Heart right ventricle (tissue), 16 donors: Measurements from ENCODE around the gene WT1. TPM values are rescaled to one million over a fixed set of nuclear protein-coding genes. Genes with fewer than 3 reads are reported as not detected.

ENCODE experiments used
- ATAC-seq, 8 donors: fragments of 200-7000 bp; cut with Tn5 transposase; one replicate each; pipeline ENCODE4 v1.9.1; 2020; ENCODE audit warnings: mild to moderate bottlenecking in 8 of 8, moderate library complexity in 8 of 8, moderate number of reproducible peaks in 1 of 8
- DNase-seq, 2 donors: peaks; one replicate each; pipeline ENCODE4 v3.0.0-alpha.2; 2020
- H3K27ac ChIP-seq, 10 donors: fragments of 200-600 bp; sonication (generic) in 2 of 10; one replicate each; pipeline versions ENCODE4 v1.5.0 to v1.8.0; 2020 to 2022; ENCODE audit warnings: mild to moderate bottlenecking in 3 of 10
- H3K27me3 ChIP-seq, 7 donors: fragments of 200-600 bp; one replicate each; pipeline ENCODE4 v1.8.0; 2021 to 2022; ENCODE audit warnings: mild to moderate bottlenecking in 2 of 7
- H3K36me3 ChIP-seq, 9 donors: fragments of 200-600 bp; sonication (generic) in 1 of 9; one replicate each; pipeline versions ENCODE4 v1.5.0 to v1.8.0; 2020 to 2022; ENCODE audit warnings: mild to moderate bottlenecking in 2 of 9
- H3K4me1 ChIP-seq, 9 donors: fragments of 200-600 bp; sonication (generic) in 1 of 9; one replicate each; pipeline versions ENCODE4 v1.5.0 to v1.8.0; 2020 to 2022; ENCODE audit warnings: mild to moderate bottlenecking in 4 of 9
- H3K4me3 ChIP-seq, 10 donors: fragments of 200-600 bp; sonication (generic) in 2 of 10; one replicate each; pipeline versions ENCODE4 v1.5.0 to v1.8.0; 2020 to 2022; ENCODE audit warnings: mild to moderate bottlenecking in 7 of 10, moderate library complexity in 2 of 10
- H3K9me3 ChIP-seq, 11 donors: fragments of 200-600 bp in 10 of 11; sonication (generic) in 2 of 11; one replicate each; pipeline versions ENCODE4 v1.5.0 to v1.8.0; 2013 to 2022; ENCODE audit warnings: mild to moderate bottlenecking in 2 of 11, control low read depth in 1 of 11, moderate library complexity in 1 of 11
- WGBS, 2 donors: extraction: QIAGEN DNeasy Blood & Tissue Kit; methylation state at CpG; one replicate each; pipeline ENCODE4 v1.1.7; 2013; ENCODE audit warnings: inconsistent platforms in 1 of 2; 5-methylcytosine and 5-hydroxymethylcytosine counted together
- intact Hi-C, 10 donors: fragments of 100-400 bp; cut with DNase I; formaldehyde crosslinking; loops; one replicate each; pipeline versions ENCODE4 v1.11.1 to v1.14.2; 2022
- polyA plus RNA-seq, 2 donors: library from polyadenylated mRNA; stranded (reverse); fragments of 200-250 nt; gene quantifications; one replicate each; pipeline ENCODE4 v1.2.3, GENCODE V29; 2013
- total RNA-seq, 10 donors: library from RNA; stranded (reverse); fragmentation: NEBNext Ultra II Directional in 3 of 10; extraction: Animal tissue kit (Norgen Biotek cat#: 25700) in 3 of 10; gene quantifications; one replicate each; pipeline versions ENCODE4 v1.2.1 to v1.2.4, GENCODE V29; 2021 to 2023
- TF ChIP-seq, protein P1 (sequence below), 9 donors: fragments of 200-600 bp; sonication (generic) in 2 of 9; IDR thresholded peaks; one replicate each; pipeline versions ENCODE4 v1.5.0 to v1.8.0; 2021 to 2022; ENCODE audit warnings: antibody characterized with exemption in 9 of 9, mild to moderate bottlenecking in 5 of 9, moderate library complexity in 1 of 9
- donor health status: Arrhythmogenic right ventricular cardiomyopathy.
- donor health status: ischemic (EF 13 %, LVEDD 7.1; RV severe dilation, severe dysfunction).
- donor health status: healthy with polysubstance abuse.
- donor health status: DM: no; HTN: yes; CAD: no.
- donor health status: DM: no; HTN: no; CAD: no.
- donor health status: ischemic (EF 25% LVEDD 6.9; RV normal size, moderate dysfunction).
- donor health status: ischemic (EF 25% LVEDD 5.7; RV mildly dilated, moderate dysfunction).
- donor health status: healthy.
- donor health status: DM: yes; HTN: yes; CAD: no.
- donor health status: Ischemic cardiomyopathy.
- donor health status: ischemic (EF 35%, LVEDD 5.7; RV mildly dilated, moderate dysfunction).
- donor health status: nonischemic (EF 11% LVEDD 7.7; RV severe dilation, severe dysfunction).
- donor health status: DM: yes; HTN: yes; CAD: no.
- donor health status: PGD.
- donor health status: ischemic (EF 29% LVEDD 5.4; RV normal size, mild dysfunction).
- donor health status: nonischemic (EF 23%, LVEDD 6.1; RV moderate dilation, normal function).

The WT1 gene
- total and polyA plus RNA-seq, 12 donors, result 1.2 to 4.6 (median 2.8) TPM

DNA sequence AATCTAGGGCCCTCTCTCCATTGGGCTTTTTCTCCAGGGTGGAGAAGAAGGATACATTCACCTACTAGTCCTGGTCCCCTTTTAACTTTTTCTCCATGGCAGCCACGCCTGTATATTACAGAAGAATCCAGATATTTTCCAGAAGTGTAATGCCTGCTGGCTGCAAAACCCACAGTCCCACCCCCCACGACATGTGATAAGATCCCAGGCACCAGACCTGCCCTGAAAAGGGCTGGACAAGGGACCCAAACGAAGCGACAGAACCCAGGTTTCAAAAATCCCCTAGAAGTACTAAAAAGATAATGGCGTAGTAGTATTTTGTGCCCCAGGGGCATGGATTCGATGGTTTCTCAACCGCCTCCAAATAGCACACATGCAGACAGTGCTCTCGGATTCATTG, 2.8 kb downstream of the WT1 start:
- WGBS, 2 donors, result 59 to 60% methylated on average over 8 of the region's 8 CpGs
- peaks cover under 1 to 48% (median 20%) of the 10 kb centered on the region in 9 donors for H3K4me1 ChIP-seq
- peaks cover 9 to 100% (median 93%) of the 10 kb centered on the region in 7 donors for H3K27me3 ChIP-seq
- no peaks in the 10 kb centered on the region for H3K9me3 ChIP-seq
- peak overlapping the region in 9 of 10 donors; percentile 46 to 71 (median 59) for H3K4me3 ChIP-seq
- H3K36me3 ChIP-seq, result peaks cover 0 to 5% (median 0%) of the 10 kb centered on the region in 9 donors
- ATAC-seq (no peak), DNase-seq (no peak)
- intact Hi-C loops, result loop anchor here in 2 of 10 donors (10.0 kb wide), 2 partner anchors 142 to 152 kb away; partner anchors contain the start of gene EIF3M (in 1 of the 2)
- peak overlapping the region; percentile 32 to 95 (median 93) for H3K27ac ChIP-seq
- TF ChIP-seq, protein P1, sequence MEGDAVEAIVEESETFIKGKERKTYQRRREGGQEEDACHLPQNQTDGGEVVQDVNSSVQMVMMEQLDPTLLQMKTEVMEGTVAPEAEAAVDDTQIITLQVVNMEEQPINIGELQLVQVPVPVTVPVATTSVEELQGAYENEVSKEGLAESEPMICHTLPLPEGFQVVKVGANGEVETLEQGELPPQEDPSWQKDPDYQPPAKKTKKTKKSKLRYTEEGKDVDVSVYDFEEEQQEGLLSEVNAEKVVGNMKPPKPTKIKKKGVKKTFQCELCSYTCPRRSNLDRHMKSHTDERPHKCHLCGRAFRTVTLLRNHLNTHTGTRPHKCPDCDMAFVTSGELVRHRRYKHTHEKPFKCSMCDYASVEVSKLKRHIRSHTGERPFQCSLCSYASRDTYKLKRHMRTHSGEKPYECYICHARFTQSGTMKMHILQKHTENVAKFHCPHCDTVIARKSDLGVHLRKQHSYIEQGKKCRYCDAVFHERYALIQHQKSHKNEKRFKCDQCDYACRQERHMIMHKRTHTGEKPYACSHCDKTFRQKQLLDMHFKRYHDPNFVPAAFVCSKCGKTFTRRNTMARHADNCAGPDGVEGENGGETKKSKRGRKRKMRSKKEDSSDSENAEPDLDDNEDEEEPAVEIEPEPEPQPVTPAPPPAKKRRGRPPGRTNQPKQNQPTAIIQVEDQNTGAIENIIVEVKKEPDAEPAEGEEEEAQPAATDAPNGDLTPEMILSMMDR (IDR thresholded peaks at IDR 0.05), result no peak

DNA sequence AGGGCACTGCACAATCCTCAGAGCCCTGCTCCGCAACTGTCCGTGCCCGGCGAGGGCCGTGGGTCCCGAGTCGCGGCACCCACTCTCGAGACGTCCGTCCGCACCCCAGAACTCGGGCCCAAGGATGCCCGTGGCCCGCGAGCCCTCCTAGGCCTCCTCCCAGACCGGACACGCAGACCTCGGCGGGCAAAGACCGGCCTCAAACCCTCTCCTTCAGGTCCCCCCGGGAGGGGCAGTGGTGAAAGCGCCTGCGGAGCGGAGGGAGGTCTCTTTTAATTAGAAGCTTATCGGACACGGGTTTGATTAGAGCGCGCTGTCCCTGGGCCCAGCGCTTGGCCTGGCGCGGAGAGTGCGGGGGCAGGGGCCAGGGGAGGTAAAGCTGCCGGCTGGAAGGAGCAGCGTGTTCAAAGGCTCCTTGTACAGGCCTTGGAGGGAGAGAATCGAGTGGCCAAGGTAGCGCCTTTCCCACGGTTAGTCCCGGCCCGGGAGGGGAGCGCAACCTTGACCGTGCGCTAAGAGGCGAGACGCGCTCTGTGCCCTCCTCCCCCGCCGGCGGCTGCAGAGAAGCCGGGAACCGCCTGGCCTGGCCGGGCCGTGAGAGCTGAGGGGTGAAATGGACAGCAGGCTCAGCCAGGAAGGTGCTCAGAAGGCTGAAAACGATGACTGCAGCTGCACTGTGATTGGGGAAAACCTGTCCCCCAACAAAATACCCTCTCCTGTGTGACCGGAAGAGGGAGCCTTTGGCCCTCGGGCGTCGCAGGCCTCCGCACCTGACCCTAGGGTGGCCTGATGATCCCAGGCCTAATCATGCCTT, 4.6 kb downstream of the WT1 start:
- TF ChIP-seq, protein P1 (IDR thresholded peaks at IDR 0.05), result peak in 3 of 9 donors; percentile 24 to 35 (median 31)
- WGBS, 2 donors, result 35 to 49% methylated on average over 59 of the region's 59 CpGs
- H3K9me3 ChIP-seq, result no peaks in the 10 kb centered on the region

DNA sequence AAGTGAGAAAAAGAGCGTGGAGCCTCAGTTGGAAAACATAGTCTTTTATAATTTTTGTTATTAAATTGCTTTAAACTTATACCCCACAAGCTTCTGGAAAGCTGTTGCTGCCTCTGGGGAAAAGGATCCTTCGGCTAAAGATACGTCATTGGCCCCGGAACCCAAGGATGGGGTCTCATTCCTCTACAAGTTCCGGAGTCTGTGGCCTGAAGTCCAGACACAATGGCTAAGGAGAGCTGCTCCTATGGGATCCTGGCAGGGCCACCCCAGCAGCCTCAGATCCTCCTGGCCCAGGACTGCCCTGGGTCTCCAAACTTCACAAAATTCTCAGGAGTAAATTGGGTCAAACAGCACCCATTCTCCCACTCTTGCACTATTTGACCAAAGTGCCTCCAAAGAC, 5.9 kb downstream of the WT1 start:
- DNase-seq (no peak), ATAC-seq (no peak)
- WGBS, 2 donors, result 75 to 85% methylated on average over 5 of the region's 5 CpGs
- peaks cover 3 to 42% (median 19%) of the 10 kb centered on the region in 9 donors for H3K4me1 ChIP-seq
- no peaks in the 10 kb centered on the region for H3K9me3 ChIP-seq
- peaks cover 0 to 8% (median 0%) of the 10 kb centered on the region in 9 donors for H3K36me3 ChIP-seq
- H3K27ac ChIP-seq, result peak overlapping the region in 1 of 10 donors; percentile 22
- TF ChIP-seq, protein P1 (IDR thresholded peaks at IDR 0.05), result no peak
- intact Hi-C loops, result loop anchor here in 2 of 10 donors (5.0 to 10.0 kb wide), 2 partner anchors 42 to 1625 kb away; partner anchors contain the start of gene CAPRIN1 (in 1 of the 2)
- H3K27me3 ChIP-seq, result peaks cover 0 to 98% (median 89%) of the 10 kb centered on the region in 7 donors
- no peak overlapping the region for H3K4me3 ChIP-seq

More for the DNA sequence above, 4.6 kb downstream of the WT1 start:
- Histone ChIP-seq H3K36me3 (peaks cover 0 to 8% (median 0%) of the 10 kb centered on the region in 9 donors), H3K4me3 (peak overlapping the region in 7 of 10 donors; percentile 0 to 47 (median 28)), H3K27ac (peak overlapping the region in 8 of 10 donors; percentile 15 to 94 (median 42)), H3K27me3 (peaks cover 6 to 100% (median 93%) of the 10 kb centered on the region in 7 donors), H3K4me1 (peaks cover 3 to 46% (median 26%) of the 10 kb centered on the region in 9 donors)
- ATAC-seq (no peak), DNase-seq (no peak)
- intact Hi-C loops, result loop anchor here in 2 of 10 donors (10.0 kb wide), 2 partner anchors 144 to 154 kb away; partner anchors contain the start of gene EIF3M (in 1 of the 2)

DNA sequence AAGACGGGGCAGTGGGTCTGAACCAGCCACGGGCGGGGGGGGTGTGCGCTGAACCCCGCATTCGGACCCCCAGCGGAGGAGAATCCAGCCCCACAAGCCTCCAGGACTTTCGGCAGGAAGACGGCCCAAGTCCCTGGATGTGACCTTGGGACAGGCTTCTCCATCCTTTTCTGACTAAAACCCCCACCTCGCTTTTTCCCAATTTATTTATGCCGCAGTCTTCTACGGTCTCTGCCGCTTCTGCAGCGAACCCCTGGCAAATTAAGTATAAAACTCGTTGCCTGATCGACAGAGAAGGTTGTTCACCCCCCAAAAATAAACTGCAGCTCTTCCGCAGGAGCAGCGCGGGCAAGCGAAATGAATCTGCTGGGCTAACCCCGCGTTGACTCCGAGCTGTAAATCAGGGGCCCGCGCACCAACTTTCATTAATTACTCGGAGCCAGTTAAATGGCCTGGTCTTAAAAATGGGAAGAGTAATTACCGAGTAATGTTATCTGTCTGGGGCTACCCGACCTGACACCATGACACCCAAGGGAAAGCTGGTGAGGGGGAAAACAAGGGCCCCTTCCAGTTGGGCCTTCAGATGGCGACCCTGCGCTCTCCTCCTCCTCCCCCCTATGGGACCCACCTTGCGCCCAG, 6.6 kb downstream of the WT1 start:
- Histone ChIP-seq H3K9me3 (no peaks in the 10 kb centered on the region), H3K27me3 (peaks cover 0 to 94% (median 82%) of the 10 kb centered on the region in 7 donors), H3K27ac (no peak overlapping the region), H3K4me3 (no peak overlapping the region), H3K36me3 (peaks cover 0 to 8% (median 0%) of the 10 kb centered on the region in 9 donors), H3K4me1 (peaks cover 3 to 42% (median 16%) of the 10 kb centered on the region in 9 donors)
- ATAC-seq (no peak), DNase-seq (no peak)
- 56 to 64% methylated on average over 31 of the region's 31 CpGs for WGBS, 2 donors
- TF ChIP-seq, protein P1 (IDR thresholded peaks at IDR 0.05), result no peak
- intact Hi-C loops, result loop anchor here in 2 of 10 donors (5.0 to 10.0 kb wide), 2 partner anchors 41 to 1626 kb away; partner anchors contain the start of gene CAPRIN1 (in 1 of the 2)
